IMR-90 (cell line): ENCODE results near the gene ITSN1. TPM values are rescaled to one million over a fixed set of nuclear protein-coding genes. Genes with fewer than 3 reads are reported as not detected.

Experiments
- ATAC-seq: fragments of 200-7000 bp; cut with Tn5 transposase; 2 replicates; pipeline ENCODE4 v1.9.1; 2020; ENCODE audit warnings: low read depth, mild to moderate bottlenecking, moderate library complexity
- BruUV-seq: library from RNA; stranded (reverse); fragments of 400-500 nt; replicated peaks from 2 replicates; lab custom pipeline; 2021; lab: Mats Ljungman, UMichigan
- CTCF ChIA-PET: fragments of 300-600 bp; formaldehyde crosslinking; extraction: SDS; loops from one replicate; lab custom pipeline; 2021; ENCODE audit warnings: antibody characterized with exemption; lab: Yijun Ruan, JAX
- POLR2A ChIA-PET: fragments of 300-600 bp; sonication (Branson Sonifier 250); formaldehyde crosslinking; loops from one replicate; lab custom pipeline; 2022; ENCODE audit warnings: antibody characterized with exemption; ENCODE audit not compliant: unreplicated experiment; lab: Charles Lee
- DNase-seq: peaks from one replicate; pipeline ENCODE4 v3.0.0; 2013
- H2AFZ ChIP-seq: replicated peaks from 2 replicates; pipeline ENCODE3; 2013; ENCODE audit warnings: low read length, mild to moderate bottlenecking; ENCODE audit not compliant: poor library complexity
- H2AK5ac ChIP-seq: 2 replicates; pipeline ENCODE4 v1.6.1; 2013; ENCODE audit warnings: low read depth, low read length, inconsistent platforms
- H2AK9ac ChIP-seq: replicated peaks from 2 replicates; pipeline ENCODE3; 2013; ENCODE audit warnings: mild to moderate bottlenecking, low read depth, low read length, moderate library complexity; ENCODE audit not compliant: poor library complexity
- H2BK120ac ChIP-seq: 2 replicates; pipeline ENCODE4 v1.6.1; 2013; ENCODE audit warnings: low read depth, low read length, inconsistent platforms
- H2BK15ac ChIP-seq: 3 replicates; pipeline ENCODE4 v1.6.1; 2013; ENCODE audit warnings: low read depth, low read length, inconsistent platforms
- H2BK20ac ChIP-seq: 2 replicates; pipeline ENCODE4 v1.6.1; 2013; ENCODE audit warnings: low read depth, mild to moderate bottlenecking, inconsistent platforms, low read length, moderate library complexity
- H2BK5ac ChIP-seq: 2 replicates; pipeline ENCODE4 v1.6.1; 2013; ENCODE audit warnings: mild to moderate bottlenecking, low read depth, low read length, inconsistent platforms; ENCODE audit not compliant: poor library complexity, severe bottlenecking
- H3K14ac ChIP-seq: replicated peaks from 2 replicates; pipeline ENCODE4 v1.6.1; 2013; ENCODE audit warnings: low read depth, low read length, inconsistent platforms
- H3K18ac ChIP-seq: 2 replicates; pipeline ENCODE4 v1.6.1; 2013; ENCODE audit warnings: low read depth, low read length, control low read depth
- H3K23ac ChIP-seq: 2 replicates; pipeline ENCODE4 v1.6.1; 2013; ENCODE audit warnings: low read depth, low read length, inconsistent platforms
- H3K27ac ChIP-seq: 2 replicates; pipeline ENCODE4 v1.5.1; 2013; ENCODE audit warnings: mild to moderate bottlenecking, control low read depth, low read length; ENCODE audit not compliant: insufficient read depth
- H3K27me3 ChIP-seq: 2 replicates; pipeline ENCODE4 v1.6.1; 2013; ENCODE audit warnings: low read length; ENCODE audit not compliant: control insufficient read depth, insufficient read depth
- H3K36me3 ChIP-seq: 2 replicates; pipeline ENCODE4 v1.6.1; 2013; ENCODE audit warnings: low read length, mixed read lengths; ENCODE audit not compliant: control insufficient read depth, insufficient read depth
- H3K4ac ChIP-seq: 2 replicates; pipeline ENCODE4 v1.6.1; 2013; ENCODE audit warnings: low read depth, low read length, inconsistent platforms
- H3K4me1 ChIP-seq: 2 replicates; pipeline ENCODE4 v1.6.1; 2013; ENCODE audit warnings: low read length, mixed read lengths; ENCODE audit not compliant: control insufficient read depth, insufficient read depth
- H3K4me2 ChIP-seq: 2 replicates; pipeline ENCODE4 v1.6.1; 2013; ENCODE audit warnings: low read depth, mild to moderate bottlenecking, control low read depth, low read length, moderate library complexity
- H3K4me3 ChIP-seq: 2 replicates; pipeline ENCODE4 v1.5.1; 2013; ENCODE audit warnings: low read depth, mild to moderate bottlenecking, control low read depth, low read length, moderate library complexity; ENCODE audit not compliant: insufficient read depth
- H3K56ac ChIP-seq: 2 replicates; pipeline ENCODE4 v1.6.1; 2013; ENCODE audit warnings: low read length, inconsistent platforms; ENCODE audit not compliant: insufficient read depth; ENCODE audit errors: extremely low read depth
- H3K79me1 ChIP-seq, 2 experiments: 2 replicates each; pipeline ENCODE4 v1.6.1; 2013; ENCODE audit warnings: low read length in 2 of 2, inconsistent platforms in 1 of 2, low read depth in 1 of 2
- H3K9ac ChIP-seq: 2 replicates; pipeline ENCODE4 v1.6.1; 2013; ENCODE audit warnings: low read depth, low read length, control low read depth
- H3K9me1 ChIP-seq: 2 replicates; pipeline ENCODE4 v1.6.1; 2013; ENCODE audit warnings: low read length, inconsistent platforms; ENCODE audit not compliant: insufficient read depth
- H3K9me3 ChIP-seq: 2 replicates; pipeline ENCODE4 v1.6.1; 2013; ENCODE audit warnings: low read length; ENCODE audit not compliant: control insufficient read depth, insufficient read depth
- H4K20me1 ChIP-seq: 2 replicates; pipeline ENCODE4 v1.6.1; 2013; ENCODE audit warnings: low read length, inconsistent platforms; ENCODE audit not compliant: insufficient read depth
- H4K5ac ChIP-seq: 2 replicates; pipeline ENCODE4 v1.6.1; 2013; ENCODE audit warnings: mild to moderate bottlenecking, low read depth, low read length, control low read depth
- H4K8ac ChIP-seq, 2 experiments: 2 replicates each; pipeline ENCODE4 v1.6.1; 2013; ENCODE audit warnings: low read depth in 2 of 2, low read length in 2 of 2, control low read depth in 1 of 2, inconsistent platforms in 1 of 2
- H4K91ac ChIP-seq: 2 replicates; pipeline ENCODE4 v1.6.1; 2013; ENCODE audit warnings: low read depth, low read length, inconsistent platforms; ENCODE audit not compliant: insufficient read depth
- CEBPB ChIP-seq: IDR thresholded peaks from 2 replicates; pipeline ENCODE4 v1.6.1; 2012; ENCODE audit warnings: low read depth, low read length, improper control_type of control experiment
- CTCF ChIP-seq: conservative IDR thresholded peaks from 2 replicates; pipeline ENCODE4 v1.5.1; 2012; ENCODE audit warnings: mild to moderate bottlenecking, low read depth, low read length, improper control_type of control experiment
- FOS ChIP-seq: fragments of 150-350 bp; IDR thresholded peaks from 2 replicates; pipeline ENCODE4 v1.6.1; 2016; ENCODE audit warnings: low read depth, low read length
- MAFK ChIP-seq: IDR thresholded peaks from 2 replicates; pipeline ENCODE4 v1.6.1; 2012; ENCODE audit warnings: low read depth, low read length, improper control_type of control experiment
- MAZ ChIP-seq: IDR thresholded peaks from 2 replicates; pipeline ENCODE4 v1.6.1; 2012; ENCODE audit warnings: low read depth, mild to moderate bottlenecking, low read length, improper control_type of control experiment, moderate library complexity, borderline replicate concordance
- MXI1 ChIP-seq: IDR thresholded peaks from 2 replicates; pipeline ENCODE4 v1.6.1; 2012; ENCODE audit warnings: low read depth, mild to moderate bottlenecking, low read length, moderate library complexity, borderline replicate concordance
- NFE2L2 ChIP-seq: fragments of 150-350 bp; IDR thresholded peaks from 2 replicates; pipeline ENCODE4 v1.6.1; 2016; ENCODE audit warnings: low read depth, mild to moderate bottlenecking, low read length
- POLR2A ChIP-seq: IDR thresholded peaks from 2 replicates; pipeline ENCODE4 v1.6.1; 2012; ENCODE audit warnings: mild to moderate bottlenecking, low read depth, low read length
- SMC3 ChIP-seq: fragments of 150-350 bp; IDR thresholded peaks from 2 replicates; pipeline ENCODE4 v1.6.1; 2016; ENCODE audit warnings: low read depth, mild to moderate bottlenecking, antibody characterized with exemption, low read length, moderate library complexity
- WGBS, 2 experiments: methylation state at CpG; one replicate each; pipeline versions ENCODE4 v1.1.5 to v1.1.7; 2013; ENCODE audit warnings: missing lambda C conversion rate in 2 of 2; ENCODE audit not compliant: insufficient read length in 1 of 2; ENCODE audit errors: extremely low coverage in 2 of 2; 5-methylcytosine and 5-hydroxymethylcytosine counted together
- dilution Hi-C: fragments of 300-500 bp; cut with HindIII; formaldehyde crosslinking; loops from one replicate; pipeline ENCODE4 v1.14.3; 2018; ENCODE audit warnings: low sequenced_read_pairs; ENCODE audit not compliant: unreplicated experiment
- in situ Hi-C: fragments of 300-500 bp; cut with MboI; formaldehyde crosslinking; loops from 3 replicates; pipeline ENCODE4 v1.14.3; 2019; ENCODE audit warnings: low sequenced_read_pairs, inconsistent platforms, mixed read lengths
- intact Hi-C: fragments of 100-400 bp; cut with micrococcal nuclease; formaldehyde crosslinking; loops from 2 replicates; pipeline ENCODE4 v1.10.0; 2022
- polyA plus RNA-seq, 3 experiments: library from polyadenylated mRNA; depleted of rRNA; stranded (reverse); fragments of >200 nt; gene quantifications; 2 replicates each; pipeline ENCODE4 v1.2.3, GENCODE V29; 2012; ENCODE audit warnings: low replicate concordance in 1 of 3
- total RNA-seq: library from RNA; depleted of rRNA; stranded (reverse); fragments of >200 nt; gene quantifications from 2 replicates; pipeline ENCODE4 v1.2.3, GENCODE V29; 2012

The ITSN1 gene
- total and polyA plus RNA-seq, 2 of the 4 experiments (the other 2 are of a cell fraction) = 45.4 to 62.0 TPM

DNA sequence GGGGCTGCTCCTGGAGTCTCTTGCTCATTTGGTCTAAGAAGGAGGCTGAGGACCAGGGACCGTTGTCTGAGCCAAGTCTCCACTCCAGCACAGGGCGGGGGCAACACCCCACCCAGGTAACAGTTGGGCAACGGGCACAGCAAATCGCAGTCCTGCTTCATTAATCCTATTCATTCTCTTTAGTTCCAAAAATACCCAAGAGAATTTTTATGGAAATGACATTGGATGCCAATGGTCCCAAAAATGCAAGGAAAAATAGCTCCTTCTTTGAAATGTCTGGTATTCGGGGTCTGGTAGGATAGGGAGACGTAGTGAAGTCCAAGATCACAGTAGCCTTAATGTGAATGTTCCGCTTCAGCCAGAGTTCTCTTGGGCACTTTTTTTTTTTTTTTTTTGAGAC is 199.3 kb downstream of the ITSN1 start:
- ATAC-seq = no peak
- H3K23ac ChIP-seq = no peak overlapping the region
- H2AFZ ChIP-seq = no peak overlapping the region
- H3K4me2 ChIP-seq = no peak overlapping the region
- H3K14ac ChIP-seq = no peak overlapping the region
- peaks cover 11% of the 10 kb centered on the region for H3K36me3 ChIP-seq
- peaks cover 0 to 4% of the 10 kb centered on the region in 2 experiments; a peak in 2 of 4 replicates for H3K79me1 ChIP-seq
- peaks cover 16% of the 10 kb centered on the region for H3K4me1 ChIP-seq
- H4K20me1 ChIP-seq = no peaks in the 10 kb centered on the region
- intact Hi-C loops = no loop called here
- H2BK15ac ChIP-seq = no peak overlapping the region
- H2AK9ac ChIP-seq = no peak overlapping the region
- 80% methylated on average over 1 of the region's 7 CpGs; no CpG with 5 or more reads in 1 of the 2 experiments for WGBS, 2 experiments
- no peak for TF ChIP-seq CEBPB
- no peak for TF ChIP-seq NFE2L2
- no peak for TF ChIP-seq MAFK
- no peak for TF ChIP-seq FOS
- no peak for TF ChIP-seq CTCF
- no peak for TF ChIP-seq MXI1
- TF ChIP-seq POLR2A = no peak
- TF ChIP-seq SMC3 = no peak
- TF ChIP-seq MAZ = no peak
- in situ Hi-C loops = no loop called here
- no TSS peak for BruUV-seq
- ChIA-PET CTCF (interaction anchor here (0.9 kb wide), 1 partner anchor 21 kb away, joined by 3 read pairs; no protein-coding TSS in a partner anchor), POLR2A (no interaction called here)
- H2BK20ac ChIP-seq = no peak overlapping the region
- H2AK5ac ChIP-seq = no peak overlapping the region
- H2BK5ac ChIP-seq = no peak overlapping the region
- H3K4me3 ChIP-seq = no peak overlapping the region
- H3K4ac ChIP-seq = no peak overlapping the region
- H2BK120ac ChIP-seq = no peak overlapping the region
- H4K91ac ChIP-seq = no peak overlapping the region
- DNase-seq = no peak
- dilution Hi-C loops = no loop called here
- H3K18ac ChIP-seq = no peak overlapping the region
- no peak overlapping the region for H3K27ac ChIP-seq
- no peak overlapping the region for H3K9ac ChIP-seq
- no peak overlapping the region for H4K8ac ChIP-seq
- H3K9me1 ChIP-seq = peaks cover 9% of the 10 kb centered on the region; the same call in 1 of the 2 replicates
- H3K9me3 ChIP-seq = no peaks in the 10 kb centered on the region
- H4K5ac ChIP-seq = no peak overlapping the region
- H3K56ac ChIP-seq = no peak overlapping the region
- no peaks in the 10 kb centered on the region for H3K27me3 ChIP-seq
